ENCODE measurements around the gene IL36RN.
A peak's percentile ranks its signal among the peaks of the same experiment; 100 is the strongest.
"Not testable (repeated sequence)": the region's sequence is repeated elsewhere in the genome, so short reads cannot be mapped to it uniquely, and the experiment has no call there.

The IL36RN gene

GRCh38 chr2:113075030-113075429 is 16.0 kb downstream of the IL36RN start:
- no peak for DNase-seq (ENCODE audit: low spot score)

GRCh38 chr2:113075600-113075999 is 16.6 kb downstream of the IL36RN start:
- DNase-seq (ENCODE audit: low spot score), result no peak

- DNase-seq (ENCODE audit: low spot score), result no peak
These were observed 18.1 kb downstream of the IL36RN start for GRCh38 chr2:113076954-113077669.

GRCh38 chr2:113077921-113078320 is 18.9 kb downstream of the IL36RN start:
- DNase-seq (ENCODE audit: low spot score), result peak; percentile 19

GRCh38 chr2:113078350-113078839 is 19.4 kb downstream of the IL36RN start:
- no peak for DNase-seq (ENCODE audit: low spot score)

GRCh38 chr2:113079131-113079530 is 20.1 kb downstream of the IL36RN start:
- no peak for DNase-seq (ENCODE audit: low spot score)

- peak; percentile 54 for DNase-seq (ENCODE audit: low spot score)
These were observed 21.1 kb downstream of the IL36RN start for GRCh38 chr2:113080134-113080533.

- no peak for DNase-seq (ENCODE audit: low spot score)
These were observed 22.7 kb downstream of the IL36RN start for GRCh38 chr2:113081488-113082210.

GRCh38 chr2:113083296-113083695 is 24.3 kb downstream of the IL36RN start:
- DNase-seq (ENCODE audit: low spot score), result no peak

- peak; percentile 22 for DNase-seq (ENCODE audit: low spot score)
These were observed 25.4 kb downstream of the IL36RN start for GRCh38 chr2:113084249-113085000.

GRCh38 chr2:113085542-113085941 is 26.5 kb downstream of the IL36RN start:
- DNase-seq (ENCODE audit: low spot score), result no peak

GRCh38 chr2:113088213-113088992 is 29.4 kb downstream of the IL36RN start:
- no peak for DNase-seq (ENCODE audit: low spot score)

GRCh38 chr2:113089916-113090315 is 30.9 kb downstream of the IL36RN start:
- DNase-seq (ENCODE audit: low spot score), result no peak

- DNase-seq (ENCODE audit: low spot score), result no peak
These were observed 32.4 kb downstream of the IL36RN start for GRCh38 chr2:113091231-113091896.

GRCh38 chr2:113092864-113093612 is 34.0 kb downstream of the IL36RN start:
- no peak for DNase-seq (ENCODE audit: low spot score)

GRCh38 chr2:113093613-113093977 is 34.6 kb downstream of the IL36RN start:
- no peak for DNase-seq (ENCODE audit: low spot score)

- DNase-seq (ENCODE audit: low spot score), result not testable (repeated sequence)
These were observed 37.3 kb downstream of the IL36RN start for GRCh38 chr2:113096306-113096705.

GRCh38 chr2:113096842-113097618 is 38.0 kb downstream of the IL36RN start:
- not testable (repeated sequence) for DNase-seq (ENCODE audit: low spot score)

- DNase-seq (ENCODE audit: low spot score), result no peak
These were observed 39.0 kb downstream of the IL36RN start for GRCh38 chr2:113098041-113098440.

GRCh38 chr2:113098532-113098931 is 39.5 kb downstream of the IL36RN start:
- DNase-seq (ENCODE audit: low spot score), result no peak
